ENCODE results near the gene TTC7B.

The TTC7B gene

DNA sequence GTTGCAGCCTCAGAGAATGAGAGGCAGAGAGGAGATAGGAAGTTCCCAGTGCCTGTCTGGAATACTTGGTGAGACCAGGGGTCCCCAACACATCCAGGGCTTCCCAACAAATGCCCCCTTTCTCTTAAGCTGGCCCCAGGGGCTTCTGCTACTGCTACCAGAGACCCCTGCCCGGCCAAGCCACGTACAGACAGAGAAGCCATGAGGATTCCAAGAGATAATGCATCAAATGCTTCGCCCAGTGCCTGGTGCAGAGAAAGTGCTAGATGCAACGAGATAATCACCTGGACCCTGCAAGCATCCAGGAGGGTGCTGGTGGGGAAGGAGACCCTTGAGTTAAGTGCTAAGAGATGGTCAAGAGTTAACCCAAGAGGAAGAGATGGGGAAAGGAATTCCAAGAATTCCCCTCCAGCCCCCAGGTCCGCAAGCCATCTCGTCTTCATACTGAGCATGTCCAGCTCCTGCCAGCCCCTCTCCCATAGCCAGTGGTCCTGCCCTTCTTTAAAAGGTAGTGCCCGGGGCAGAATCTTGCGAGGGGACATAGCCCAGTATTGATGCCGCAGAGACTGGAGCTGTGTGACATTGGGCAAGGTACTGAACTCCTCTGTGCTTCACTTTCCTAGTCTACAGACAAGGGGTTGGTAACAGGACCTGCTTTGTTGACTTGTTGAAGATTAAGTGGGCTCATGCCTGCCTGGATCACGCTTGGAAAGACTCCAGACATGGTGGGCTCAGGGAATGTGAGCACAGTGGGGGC, 316.1 kb downstream of the TTC7B start:
- DNase-seq = no peak

DNA sequence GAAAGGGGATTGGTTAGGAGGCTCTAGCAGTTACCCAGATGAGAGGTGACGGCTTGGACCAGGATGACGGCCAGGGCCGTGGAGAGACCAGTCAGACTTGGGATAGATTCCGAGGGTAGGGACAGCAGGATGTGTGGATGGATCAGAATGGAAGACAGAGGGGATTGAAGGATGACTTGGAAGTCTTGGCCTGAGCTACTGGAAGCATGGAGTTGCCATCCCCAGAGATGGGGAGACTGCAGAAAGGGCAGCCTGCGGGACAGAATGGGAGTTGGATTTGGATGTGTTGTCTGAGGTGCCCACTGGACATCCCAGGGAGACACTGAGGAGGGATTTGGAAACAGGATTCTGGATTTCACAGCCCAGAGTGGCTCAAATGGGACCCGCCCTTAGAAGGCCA, 317.1 kb downstream of the TTC7B start:
- no peak for DNase-seq

DNA sequence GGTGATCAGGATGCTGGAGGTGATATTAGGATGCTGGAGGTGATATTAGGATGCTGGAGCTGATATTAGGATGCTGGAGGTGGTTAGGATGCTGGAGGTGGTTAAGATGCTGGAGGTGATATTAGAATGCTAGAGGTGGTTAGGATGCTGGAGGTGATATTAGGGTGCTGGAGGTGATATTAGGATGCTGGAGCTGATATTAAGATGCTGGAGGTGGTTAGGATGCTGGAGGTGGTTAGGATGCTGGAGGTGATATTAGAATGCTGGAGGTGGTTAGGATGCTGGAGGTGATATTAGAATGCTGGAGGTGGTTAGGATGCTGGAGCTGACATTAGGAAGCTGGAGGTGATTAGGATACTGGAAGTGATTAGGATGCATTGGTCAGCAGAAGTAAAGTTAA, 318.0 kb downstream of the TTC7B start:
- DNase-seq = no peak

DNA sequence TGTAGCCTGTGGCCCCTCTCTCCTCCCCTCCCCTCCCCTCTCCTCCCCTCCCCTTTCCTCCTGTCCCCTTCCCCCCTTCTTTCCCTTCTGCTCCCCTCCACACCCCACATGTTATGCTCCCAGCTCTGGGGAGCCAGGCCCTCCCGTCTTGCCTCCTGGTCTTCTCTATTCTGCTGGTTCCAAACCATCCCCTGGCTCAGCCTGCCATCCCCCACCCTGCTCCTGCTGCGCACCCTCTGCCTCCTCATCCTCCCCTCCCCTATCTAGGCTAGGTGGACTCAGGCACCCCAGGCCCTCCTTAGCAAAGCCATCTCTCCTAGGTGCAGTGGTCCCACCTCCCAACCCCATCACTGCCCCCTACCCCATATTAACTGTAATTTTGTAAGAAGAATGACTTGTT, 319.9 kb downstream of the TTC7B start:
- no peak for DNase-seq

DNA sequence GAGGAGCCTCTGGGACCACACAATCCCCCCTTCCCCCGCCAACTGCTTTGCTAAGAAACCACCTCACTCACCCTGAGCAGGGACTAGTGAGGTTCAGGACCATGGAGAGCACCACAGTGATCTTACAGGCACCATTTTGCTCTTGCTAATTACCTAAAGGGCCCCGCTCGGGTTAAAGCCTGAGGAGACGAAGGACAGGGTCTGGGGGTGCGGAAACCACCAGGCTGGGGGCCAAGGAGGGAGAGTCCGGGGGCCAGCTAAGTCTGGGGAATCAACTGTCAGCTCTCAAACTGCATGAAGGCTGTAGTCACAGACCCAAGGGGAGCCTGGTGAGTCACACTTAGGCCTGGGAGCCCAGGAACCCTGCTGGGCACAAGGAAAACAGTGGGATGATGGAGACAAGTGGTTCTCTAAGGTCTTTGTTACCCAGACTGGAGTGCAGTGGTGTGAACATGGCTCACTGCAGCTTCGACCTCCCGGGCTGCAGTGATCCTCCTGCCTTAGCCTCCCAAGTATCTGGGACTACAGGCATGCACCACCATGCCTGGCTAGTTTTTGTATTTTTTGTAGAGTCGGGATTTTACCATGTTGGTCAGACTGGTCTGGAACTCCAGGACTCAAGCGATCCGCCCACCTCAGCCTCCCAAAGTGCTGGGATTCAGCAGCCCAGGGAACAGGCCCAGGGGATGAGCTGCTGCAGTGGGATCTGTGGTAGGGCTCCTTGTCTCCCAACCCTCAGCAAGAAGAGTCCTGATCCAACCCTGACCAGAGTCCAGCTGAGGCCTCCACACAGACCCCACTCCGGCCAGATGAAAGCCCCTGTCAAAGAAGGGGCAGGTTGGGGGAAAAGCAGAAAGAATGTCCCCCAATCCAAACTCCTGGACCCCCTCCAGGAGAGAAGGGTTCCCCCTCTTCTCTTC, 320.6 kb downstream of the TTC7B start:
- no peak for DNase-seq

DNA sequence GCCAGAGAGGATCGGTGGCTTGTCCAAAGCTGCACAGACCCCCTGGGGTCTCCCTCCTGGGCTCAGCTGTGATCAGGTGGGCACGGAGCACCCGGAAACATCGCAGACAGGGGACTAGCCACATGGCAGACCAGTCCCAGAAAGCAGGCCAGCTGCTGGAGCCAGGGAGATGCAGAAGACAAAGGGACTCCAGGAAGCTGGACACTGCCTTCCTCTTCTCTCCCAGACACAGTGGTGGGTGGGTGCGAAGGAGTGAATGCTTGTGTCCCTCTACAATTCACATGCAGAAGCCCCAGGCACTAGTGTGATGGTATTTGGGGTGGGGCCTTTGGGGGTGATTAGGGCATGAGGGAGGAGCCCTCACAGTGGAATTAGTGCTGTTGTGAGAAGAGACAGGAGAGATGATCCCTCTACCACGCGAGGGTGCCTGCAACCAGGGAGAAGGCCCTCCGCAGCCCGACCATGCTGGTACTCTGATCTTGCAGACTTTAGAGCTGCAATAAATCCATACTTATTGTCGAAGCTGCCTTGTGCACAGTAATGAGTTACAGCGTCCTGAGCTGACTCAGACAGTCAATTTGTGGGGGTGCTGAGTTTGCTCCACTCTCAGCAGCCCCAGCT, 324.2 kb downstream of the TTC7B start:
- no peak for DNase-seq

DNA sequence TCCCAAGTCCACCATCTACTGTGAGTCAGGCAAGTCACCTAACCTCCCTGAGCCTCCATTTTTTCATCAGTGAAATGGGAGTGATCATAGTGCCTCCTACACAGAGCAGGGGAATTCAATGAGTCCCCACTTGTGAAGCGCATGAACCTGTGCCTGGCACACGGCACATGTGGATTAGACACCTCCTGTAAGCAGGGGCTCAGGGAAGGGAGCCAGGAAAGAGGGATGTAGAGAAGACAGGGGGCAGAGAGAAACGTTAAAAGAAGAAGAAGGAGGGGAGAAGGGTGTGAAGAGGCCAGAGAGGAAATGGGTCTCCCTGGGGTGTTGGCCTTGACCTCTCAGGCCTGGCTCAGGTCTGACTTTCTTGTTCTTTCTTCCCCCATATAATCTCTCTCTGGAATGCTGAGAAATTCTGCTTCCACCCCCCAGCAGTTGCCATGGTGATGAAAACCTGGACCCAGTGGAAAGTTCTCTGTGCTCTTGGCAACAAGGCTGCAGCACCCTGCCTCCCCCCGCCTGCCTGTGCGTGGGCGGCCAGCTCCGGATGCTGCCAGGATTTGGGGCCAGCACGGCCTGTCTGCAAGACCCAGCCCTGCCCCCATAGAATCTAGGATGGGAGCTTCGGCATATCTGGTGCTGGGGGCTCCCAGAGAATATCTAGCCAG, 324.9 kb downstream of the TTC7B start:
- no peak for DNase-seq

DNA sequence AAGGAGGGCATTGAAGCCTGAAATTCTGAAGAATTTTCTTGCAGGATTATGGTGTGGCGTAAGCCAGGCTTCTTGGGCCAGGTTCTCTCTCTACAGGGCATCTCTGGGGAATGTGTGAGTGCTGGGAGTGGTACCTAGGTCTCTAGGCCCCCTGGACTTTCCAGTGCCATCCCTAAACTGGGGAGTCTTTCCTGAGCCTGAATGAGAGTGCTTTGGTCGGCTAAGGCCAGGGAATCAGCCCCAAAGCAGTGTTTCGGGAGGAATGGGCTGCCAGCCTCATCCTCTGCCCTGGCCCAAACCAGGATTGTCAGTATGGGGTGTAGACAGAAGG, 325.5 kb downstream of the TTC7B start:
- no peak for DNase-seq

DNA sequence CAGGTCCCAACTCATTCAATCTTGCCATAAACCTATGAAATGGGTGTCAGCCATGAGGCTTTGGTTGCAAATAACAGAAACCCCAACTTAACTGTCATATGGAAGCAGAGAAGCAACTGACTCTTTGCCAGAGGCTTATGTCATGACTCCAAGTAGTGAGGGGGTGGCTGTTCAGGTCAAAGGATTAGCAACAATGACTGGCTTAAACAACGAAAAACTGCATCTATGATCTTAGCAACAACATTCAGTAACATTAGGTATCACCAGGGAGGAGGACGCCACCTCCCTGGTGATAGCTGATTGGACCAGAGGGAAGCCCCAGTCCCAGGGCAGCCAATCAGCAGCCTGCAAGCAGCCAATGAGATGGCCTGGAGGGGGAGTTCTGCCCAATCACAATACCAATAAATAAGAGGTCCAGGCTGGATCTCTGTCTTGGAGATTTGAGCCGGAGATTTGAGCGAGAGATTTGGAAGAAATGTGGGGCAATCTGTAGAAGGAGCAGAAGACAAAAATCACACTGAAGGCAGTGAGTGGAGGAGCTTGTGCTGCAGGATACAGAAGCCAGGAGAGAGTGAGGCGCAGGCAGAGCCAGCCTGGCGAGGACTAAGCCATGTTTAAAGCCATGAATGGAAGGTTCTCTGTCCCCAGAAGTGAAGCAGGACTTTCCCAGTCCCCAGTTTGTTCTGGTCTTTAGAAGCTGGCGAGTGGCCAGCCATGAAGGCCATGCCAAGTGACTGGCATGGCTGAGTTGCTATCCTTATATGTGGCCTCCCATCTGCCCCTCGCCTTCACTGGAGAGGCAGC, 326.1 kb downstream of the TTC7B start:
- no peak for DNase-seq

DNA sequence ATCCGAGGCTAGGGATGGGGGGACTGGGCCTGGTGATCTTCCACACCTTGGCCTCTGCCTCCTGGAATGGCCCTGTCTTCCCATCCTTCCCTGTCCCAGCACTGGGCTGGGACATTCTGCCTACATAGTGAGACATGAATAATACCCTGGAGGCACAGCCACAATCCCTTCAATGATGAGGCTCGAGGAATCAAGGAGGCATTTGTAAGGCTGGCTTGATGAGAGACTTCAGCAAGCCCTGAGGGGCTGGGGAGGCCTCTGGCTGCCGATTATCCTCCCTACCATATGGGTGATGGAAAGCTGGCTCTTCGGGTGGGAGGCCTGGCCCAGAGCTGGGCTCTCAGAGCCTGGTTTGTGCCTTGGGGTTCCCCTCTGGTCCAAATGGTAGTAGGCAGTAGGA, 326.9 kb downstream of the TTC7B start:
- no peak for DNase-seq

DNA sequence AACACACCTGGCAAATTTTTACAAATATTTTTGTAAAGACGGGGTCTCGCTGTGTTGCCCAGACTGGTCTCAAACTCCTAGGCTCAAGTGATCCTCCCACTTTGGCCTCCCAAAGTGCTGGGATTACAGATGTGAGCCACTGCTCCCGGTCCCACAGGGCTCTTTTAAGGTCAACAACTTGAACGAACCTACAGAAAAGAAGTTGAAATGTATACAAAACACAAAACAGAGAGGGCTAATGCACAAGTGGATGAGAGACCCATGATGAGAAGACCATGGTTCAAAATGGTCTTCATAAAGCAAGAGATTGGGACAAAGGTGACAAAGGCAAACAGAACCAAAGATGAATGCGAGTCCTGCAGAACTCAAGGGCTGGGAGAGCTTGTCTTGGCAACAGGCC, 328.0 kb downstream of the TTC7B start:
- no peak for DNase-seq

DNA sequence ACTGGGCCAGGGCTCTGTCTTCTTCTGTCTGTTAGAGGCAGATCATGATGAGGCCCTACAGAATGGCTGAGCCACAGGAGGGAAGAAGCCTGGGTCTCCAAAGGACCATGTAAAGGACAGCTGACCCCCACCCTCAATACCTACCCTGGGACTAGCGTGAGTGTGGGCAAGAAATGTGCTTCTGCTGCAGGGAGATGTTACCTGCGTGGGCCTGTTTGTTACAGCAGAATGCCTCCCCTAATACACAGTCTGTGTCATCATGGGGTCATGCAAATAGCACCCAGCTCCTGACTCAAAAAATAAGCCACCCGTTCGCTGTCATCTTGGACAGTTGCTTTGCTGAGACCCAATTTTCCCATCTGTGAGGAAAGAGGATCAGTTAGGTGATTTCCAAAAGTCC, 328.8 kb downstream of the TTC7B start:
- DNase-seq = no peak

DNA sequence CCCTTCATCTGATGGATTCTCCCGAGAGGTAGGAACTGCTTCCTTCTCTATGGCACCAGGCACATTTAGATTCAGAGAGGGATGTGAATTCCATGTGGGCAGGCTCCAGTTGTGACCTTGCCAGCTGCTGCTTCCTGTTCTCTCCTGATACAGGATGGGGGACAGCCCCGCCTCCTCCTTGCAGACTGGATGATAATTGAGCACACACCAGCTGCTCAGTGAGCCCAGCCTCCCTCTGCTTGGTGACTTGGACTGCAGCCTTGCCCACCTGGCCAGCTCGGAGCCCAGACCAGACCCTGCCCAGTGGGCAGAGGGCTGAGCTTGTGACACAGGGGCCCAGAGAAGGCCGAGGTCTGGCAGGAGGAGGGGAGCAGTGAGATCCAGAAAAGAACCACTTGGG, 329.2 kb downstream of the TTC7B start:
- DNase-seq = no peak

DNA sequence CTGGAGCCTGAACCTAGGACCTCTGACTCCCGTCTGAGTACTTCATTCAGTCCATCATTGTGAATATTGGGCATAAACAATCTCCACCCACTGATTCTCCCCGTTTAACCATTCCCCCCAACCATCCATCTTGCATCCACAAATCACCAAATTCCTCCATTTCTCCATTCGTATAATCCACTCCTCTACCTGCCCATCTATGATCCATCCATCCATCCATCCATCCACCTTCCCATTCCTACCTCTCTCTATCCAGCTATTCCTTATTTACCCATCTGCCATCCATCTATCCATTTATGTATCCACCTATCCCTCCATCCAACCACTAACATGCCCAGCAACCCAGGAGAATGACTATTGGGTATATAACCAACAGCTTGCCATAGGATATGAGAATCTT, 331.9 kb downstream of the TTC7B start:
- DNase-seq = no peak

DNA sequence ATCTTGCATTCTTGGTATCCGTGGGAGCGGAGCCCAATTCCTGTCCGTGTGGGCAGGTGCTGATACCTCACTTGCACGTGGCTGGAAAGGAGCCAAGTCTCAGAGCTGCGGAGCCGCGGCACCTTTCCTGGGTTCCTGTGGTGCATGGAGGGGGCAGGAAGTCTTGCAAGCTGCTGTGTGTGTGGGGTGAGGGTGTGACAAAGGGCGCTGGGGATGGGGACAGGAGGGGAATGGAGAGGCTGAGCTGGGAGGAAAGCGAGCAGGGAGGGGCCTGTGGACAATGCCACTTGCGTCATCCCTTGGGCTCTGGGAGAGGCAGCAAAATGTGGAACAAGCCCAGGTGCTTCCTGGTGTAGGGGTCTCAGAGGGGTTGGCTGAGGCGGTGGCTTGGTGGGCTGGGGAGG, 332.7 kb downstream of the TTC7B start:
- no peak for DNase-seq

DNA sequence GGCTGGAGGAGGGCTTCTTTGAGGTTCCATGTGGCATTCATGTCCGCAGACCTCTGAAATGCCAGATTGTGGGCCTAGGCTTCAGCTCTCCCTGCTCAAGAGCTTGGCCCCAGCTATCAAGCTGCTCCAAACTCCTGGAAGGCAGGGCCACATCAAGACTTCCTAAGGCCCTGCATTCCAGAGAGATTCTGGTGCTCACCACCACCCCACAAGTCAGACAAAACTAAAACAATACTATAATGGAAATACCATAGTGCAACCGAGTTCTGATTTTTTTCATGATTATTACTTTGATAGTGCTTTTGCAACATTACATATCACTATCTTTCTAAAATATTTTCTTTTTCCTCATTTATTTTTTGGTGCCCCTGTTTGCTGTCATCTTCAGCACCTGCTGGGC, 333.1 kb downstream of the TTC7B start:
- DNase-seq = no peak

DNA sequence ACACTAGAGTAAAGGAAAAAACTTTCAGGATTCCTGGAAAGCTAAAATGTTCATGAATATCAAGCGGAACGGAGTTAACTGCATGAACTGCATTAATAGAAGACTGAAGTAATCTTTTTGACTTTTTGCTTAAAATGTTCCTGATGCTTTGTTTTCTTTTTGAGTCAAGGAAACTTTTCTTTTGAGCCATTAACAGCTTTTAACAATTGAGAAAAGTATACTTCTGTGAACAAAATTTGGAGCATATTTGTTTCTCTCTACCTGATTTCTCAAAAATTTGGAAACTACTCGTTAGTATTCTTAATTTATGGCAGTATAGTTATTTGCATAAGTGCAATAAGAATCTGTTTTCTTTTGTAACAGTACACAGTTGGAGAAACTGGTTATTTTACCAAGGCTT, 340.9 kb downstream of the TTC7B start:
- DNase-seq = no peak

All from NCI-H1436 treated with DMSO at 0.1 percent for 48 hours (cell line).